HG03095 (cell line): ENCODE measurements around the gene DLG4.
"Not testable (repeated sequence)": the region's sequence is repeated elsewhere in the genome, so short reads cannot be mapped to it uniquely, and the experiment has no call there.

ENCODE experiments used
- ATAC-seq: cut with Tn5 transposase; IDR thresholded peaks from one replicate; pipeline ENCODE4 v1.9.1; 2021; ENCODE audit warnings: moderate library complexity; ENCODE audit not compliant: unreplicated experiment

DLG4 gene

DNA sequence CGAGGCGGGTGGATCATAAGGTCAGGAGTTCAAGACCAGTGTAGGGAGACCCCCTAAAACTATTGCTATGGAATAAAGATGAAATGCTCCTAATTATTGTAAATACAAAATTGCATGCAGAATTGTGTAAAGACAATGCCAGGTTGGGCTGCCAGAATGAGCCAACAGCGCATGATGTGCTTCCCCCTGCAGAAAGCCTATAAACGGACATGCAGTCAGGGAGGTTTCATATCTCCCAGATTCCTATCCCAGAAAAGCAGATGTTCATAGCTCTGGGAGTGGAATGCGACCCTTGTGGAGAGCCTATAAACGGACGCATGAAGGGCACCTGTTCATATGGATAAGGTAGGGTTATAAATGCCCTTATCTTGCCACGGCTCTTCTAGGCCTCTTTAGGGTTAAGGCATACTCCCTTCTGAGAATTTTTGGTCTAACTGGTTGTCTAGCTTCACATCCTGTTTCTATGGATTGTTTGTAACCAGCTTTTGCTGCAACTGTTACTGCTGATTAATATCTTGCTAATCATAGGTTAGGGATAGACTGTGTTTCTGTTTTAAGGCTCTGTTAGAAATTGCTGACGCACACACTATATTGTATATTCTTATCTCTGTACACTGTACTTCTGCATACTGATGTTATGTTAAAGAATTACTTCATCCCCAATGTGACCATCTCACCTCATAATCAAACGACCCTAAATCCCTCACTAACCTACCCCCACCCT lies 50.6 kb downstream of the DLG4 start:
- ATAC-seq = not testable (repeated sequence)

DNA sequence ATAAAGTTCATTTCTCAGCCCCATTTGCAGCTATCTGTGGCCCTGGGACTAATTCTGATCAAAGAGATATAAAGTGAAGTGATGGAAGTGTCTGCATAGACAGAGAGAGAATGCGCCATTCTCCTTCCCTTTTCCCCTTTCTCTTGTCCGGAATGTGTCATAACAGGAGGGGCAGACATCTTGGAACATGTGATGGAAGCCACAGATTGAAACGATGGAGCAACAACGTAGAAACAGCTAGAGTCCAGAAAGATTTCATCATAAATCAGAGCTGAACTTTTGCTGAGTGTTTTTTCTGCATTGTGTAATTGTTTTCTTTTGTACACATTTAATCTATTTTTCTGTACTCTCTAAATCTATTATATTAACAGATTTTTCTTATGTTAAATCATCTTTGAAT lies 51.8 kb downstream of the DLG4 start:
- ATAC-seq = no peak

GRCh38 chr17:7166873-7167272 lies 52.8 kb downstream of the DLG4 start:
- ATAC-seq = no peak

- ATAC-seq = not testable (repeated sequence)
Observed at GRCh38 chr17:7159571-7159970, 60.1 kb downstream of the DLG4 start.

GRCh38 chr17:7158424-7158823 lies 61.2 kb downstream of the DLG4 start:
- ATAC-seq = not testable (repeated sequence)

DNA sequence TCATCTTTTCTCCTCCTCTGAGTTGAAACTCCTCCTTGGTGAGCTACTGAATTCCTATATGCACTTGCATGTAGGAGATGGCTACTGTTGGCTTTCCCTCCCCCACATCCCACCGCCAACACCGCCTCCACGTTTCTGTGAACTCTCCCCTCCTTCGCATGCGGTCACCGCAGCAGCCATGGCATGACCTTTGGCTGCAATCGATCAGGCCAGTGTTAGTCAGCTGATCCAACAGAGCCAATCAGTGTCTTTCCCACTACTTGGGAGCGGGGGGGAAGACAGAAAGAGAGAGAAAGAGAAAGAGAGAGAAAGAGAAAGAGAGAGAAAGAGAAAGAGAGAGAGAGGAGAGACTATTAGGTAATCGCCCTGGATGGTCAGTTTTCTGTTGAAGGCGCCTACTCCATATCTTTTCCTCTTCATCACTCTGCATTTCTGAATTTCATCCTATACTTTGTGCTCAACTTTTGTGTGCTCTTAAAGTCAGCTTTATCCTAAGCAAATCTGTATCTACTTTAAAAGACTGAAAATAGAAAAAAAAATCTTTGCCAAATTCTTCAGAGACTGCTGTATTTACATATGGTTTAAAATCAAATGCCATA lies 63.2 kb downstream of the DLG4 start:
- no peak for ATAC-seq

DNA sequence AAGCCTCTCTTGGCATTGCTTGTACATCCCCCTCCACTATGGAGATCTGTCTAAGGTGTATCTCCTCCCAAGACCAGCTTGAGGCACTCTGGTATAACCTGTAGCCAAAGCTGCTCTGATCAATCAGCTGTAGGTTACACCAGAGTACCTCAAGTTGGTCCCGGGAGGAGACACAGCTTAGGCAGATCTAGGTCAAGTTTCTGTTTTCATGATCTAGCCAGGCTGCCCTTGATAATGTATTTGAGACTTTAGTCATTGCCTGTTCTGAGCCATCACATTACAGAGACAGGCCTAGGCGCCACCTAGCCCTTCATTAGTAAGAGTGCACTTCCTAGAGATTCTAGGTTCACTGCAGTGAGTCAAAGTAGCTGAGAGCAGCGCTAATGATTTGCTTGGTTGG lies 71.9 kb downstream of the DLG4 start:
- ATAC-seq = no peak

- ATAC-seq = no peak
Observed at GRCh38 chr17:7146115-7146514, 73.5 kb downstream of the DLG4 start.

GRCh38 chr17:7144213-7144612 lies 75.4 kb downstream of the DLG4 start:
- ATAC-seq = no peak

DNA sequence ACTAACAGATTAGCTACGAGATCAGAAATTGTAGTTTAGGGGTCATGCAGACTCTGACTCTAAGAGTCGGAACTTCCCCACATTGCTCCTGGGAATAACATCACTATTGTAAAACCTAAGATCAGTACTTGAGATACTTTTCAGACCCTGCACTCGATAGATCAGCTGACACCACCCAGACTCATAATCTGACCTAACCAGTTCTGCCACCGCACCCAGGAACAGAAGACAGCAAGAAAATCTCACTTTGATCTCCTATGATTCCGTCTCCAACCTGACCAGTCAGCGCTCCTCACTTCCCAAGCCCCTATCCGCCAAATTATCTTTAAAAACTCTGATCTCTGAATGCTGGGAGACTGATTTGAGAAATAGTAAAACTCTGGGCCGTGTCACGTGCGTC lies 77.8 kb downstream of the DLG4 start:
- ATAC-seq = no peak

DNA sequence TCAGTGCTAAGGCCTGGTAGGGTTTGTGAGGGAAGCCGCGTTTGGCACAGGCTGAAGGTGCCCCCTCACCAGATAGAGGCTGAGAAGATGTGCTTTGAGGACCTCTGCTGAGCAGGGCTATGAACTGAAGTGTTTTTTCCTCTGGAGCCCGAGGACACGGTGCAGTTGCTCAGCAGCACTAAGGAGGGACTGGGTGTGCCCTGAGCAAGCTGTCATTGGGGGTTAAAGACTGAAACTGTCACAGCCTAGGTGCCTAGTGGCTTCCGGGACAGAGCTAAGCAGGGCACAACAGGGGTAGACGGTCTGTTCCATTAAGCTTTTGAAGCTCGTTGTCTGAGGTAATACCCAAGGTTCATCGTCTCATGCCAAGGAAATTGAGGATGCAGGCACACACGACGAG lies 80.2 kb downstream of the DLG4 start:
- ATAC-seq = no peak

- no peak for ATAC-seq
Observed at GRCh38 chr17:7138800-7139381, 80.7 kb downstream of the DLG4 start.

DNA sequence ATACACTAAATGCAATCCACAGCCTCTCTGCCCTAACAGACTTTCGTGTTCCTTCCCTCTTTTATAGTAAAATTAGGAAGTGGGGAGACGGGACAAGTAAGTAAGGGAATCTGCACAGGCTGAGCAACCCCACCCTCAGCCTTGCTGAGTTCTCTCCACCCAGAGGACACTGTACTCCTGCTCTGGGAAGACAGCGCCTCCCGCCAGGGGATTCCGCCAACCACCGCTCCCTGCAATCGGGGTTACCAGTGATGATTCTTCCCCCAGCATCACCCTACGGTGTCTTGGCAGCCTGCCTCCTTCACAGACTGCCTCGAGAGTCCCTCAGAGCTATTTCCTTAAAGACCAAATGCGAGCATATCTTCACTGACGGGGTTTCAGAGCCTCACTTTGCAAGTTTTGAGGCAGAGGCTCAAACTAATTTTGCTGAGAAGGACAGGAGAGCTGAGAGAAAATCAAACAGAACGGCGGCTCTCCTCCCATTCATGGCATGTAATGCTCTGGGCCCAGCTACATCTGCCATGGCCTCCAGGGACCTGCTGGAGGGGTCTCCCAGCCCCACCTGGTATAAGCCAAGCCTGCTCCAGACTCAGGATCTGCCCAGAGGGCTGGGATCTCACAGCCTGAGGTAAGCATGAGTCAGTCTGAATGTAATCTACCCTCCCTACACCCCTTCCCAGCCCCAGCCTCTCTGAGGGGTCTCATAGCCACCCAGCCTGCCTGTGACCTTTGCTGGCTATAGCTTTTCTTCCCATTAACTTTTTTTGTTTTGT lies 82.3 kb downstream of the DLG4 start:
- ATAC-seq = no peak
